ENCODE data around the gene DRC7.

GRCh38 chr16:57663436-57663835 lies 31.2 kb upstream of the DRC7 start:
- TF ChIP-seq CTCF (IDR thresholded peaks at IDR 0.05): no peak
- TF ChIP-seq POLR2A (IDR thresholded peaks at IDR 0.05): no peak
